GM18526 (cell line): ENCODE measurements around the gene ZNF160.

Experiments
- POLR2A ChIP-seq: IDR thresholded peaks from 3 replicates; pipeline ENCODE4 v1.6.1; 2011; ENCODE audit not compliant: insufficient read length; ENCODE audit errors: extremely low read depth

Gene ZNF160

GRCh38 chr19:53094754-53095575, 8.3 kb downstream of the ZNF160 start:
- TF ChIP-seq POLR2A, result no peak

DNA sequence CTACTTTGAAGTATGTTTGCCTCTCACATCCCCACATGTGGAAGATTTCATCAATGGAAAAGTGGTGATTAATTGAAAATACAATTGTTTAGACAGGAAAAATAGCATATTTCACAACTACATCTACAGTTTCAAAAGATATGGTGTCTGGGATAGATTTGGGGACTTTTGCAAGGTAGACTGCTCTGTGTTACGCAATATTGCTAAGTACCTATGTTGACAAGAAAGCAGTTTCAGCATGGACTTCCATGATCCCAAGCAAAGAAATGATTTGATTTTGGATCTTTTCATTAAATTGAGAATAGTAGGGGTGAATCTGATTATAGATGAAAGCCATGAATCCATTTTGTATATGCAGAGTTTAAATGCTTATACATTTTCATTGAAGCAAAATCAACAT, 10.5 kb downstream of the ZNF160 start:
- no peak for TF ChIP-seq POLR2A

- TF ChIP-seq POLR2A, result no peak
Measured at GRCh38 chr19:53091413-53092254, 11.6 kb downstream of the ZNF160 start.

DNA sequence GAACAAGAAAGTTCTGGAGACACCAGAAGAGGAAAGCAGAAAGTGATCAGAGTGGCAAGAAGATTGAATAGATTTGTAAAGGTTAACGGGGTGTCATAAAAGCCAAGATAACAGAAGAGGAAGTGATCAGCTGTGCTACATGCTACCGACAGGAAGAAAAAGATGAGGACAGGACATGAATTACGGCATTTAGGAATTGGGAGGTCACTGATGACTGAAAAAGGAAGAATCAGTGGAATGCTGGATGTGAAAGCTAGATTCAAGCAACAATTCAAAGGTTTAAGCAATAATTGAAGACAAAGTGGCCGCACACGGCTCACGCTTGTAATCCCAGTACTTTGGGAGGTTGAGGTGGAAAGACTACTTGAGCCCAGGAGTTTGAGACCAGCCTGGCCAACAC, 15.1 kb downstream of the ZNF160 start:
- TF ChIP-seq POLR2A, result no peak

DNA sequence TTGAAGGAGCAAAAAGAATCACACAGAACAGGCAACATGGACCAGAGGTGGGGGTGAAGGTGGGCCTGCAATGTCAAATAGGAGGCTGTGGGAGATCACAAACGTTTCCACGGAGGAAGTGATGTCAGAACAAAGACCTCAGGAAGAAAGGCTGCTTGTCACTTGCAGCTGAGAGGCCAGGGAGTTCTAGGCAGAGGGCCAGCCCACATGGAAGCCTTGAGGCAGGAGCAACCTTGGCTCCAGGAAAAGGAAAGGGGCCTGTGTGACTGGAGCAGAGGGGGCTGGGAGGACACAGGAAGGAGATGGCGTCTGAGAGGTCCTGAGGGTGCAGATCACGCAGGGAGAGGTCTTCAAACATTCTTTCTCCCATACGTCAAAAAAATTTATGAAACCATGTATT, 16.3 kb downstream of the ZNF160 start:
- TF ChIP-seq POLR2A, result no peak

DNA sequence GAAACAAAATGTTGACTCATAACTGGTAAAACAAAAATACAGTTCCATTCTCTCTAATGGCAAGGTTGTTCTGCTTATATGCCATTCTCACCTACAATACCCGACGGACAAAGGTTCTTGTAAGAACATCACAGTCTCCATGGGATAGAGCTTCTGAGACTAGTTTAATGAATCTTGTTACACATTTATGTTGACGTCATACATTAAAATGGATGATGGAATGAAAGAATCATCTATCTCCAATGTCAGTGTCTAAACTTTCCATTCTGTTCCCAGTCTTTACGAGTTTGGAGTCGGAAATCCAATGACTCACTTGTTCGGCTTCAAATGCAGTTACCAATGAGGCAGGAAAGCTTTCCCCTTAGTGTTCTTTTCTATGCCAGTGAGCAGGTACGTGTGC, 17.7 kb downstream of the ZNF160 start:
- TF ChIP-seq POLR2A, result no peak

DNA sequence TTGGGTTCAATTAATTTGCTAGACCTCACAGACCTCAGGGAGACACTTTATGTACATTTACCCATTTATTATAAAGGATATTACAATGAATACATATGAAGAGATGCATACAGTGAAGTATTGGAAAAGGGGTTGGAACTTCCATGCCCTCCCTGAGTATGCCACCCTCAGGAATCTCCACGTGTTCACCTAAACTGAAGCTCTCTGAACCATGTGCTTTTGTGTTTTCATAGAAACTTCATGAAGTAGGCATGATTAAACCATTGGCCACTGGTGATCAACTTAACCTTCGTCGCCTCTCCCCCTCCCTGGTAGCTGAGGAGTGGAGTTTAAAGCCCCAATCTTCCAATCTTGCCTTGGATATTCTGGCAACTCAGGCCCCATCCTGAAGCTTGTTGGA, 20.3 kb downstream of the ZNF160 start:
- no peak for TF ChIP-seq POLR2A

DNA sequence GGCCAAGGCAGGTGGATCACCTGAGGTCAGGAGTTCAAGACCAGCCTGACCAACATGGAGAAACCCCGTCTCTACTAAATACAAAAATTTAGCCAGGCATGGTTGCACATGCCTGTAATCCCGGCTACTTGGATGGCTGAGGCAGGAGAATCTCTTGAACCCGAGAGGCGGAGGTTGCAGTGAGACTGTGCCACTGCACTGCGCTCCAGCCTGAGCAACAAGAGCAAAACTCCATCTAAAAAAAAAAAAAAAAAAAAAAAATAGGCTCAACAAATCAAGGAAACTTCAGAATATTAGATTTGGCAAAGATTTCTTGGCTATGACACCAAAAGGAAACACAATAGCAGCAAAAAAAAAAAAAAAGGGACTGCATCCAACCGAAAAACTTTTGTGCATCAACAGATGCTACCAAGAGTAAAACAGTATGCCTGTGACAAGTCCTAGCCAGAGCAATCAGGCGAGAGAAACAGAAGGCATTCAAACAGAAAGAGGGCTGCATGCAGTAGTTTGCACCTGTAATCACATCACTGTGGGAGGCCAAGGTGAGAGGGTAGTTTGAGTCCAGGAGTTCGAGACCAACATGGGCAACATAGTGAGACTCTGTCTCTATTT, 23.8 kb downstream of the ZNF160 start:
- no peak for TF ChIP-seq POLR2A

GRCh38 chr19:53078668-53079067, 24.6 kb downstream of the ZNF160 start:
- TF ChIP-seq POLR2A, result no peak

DNA sequence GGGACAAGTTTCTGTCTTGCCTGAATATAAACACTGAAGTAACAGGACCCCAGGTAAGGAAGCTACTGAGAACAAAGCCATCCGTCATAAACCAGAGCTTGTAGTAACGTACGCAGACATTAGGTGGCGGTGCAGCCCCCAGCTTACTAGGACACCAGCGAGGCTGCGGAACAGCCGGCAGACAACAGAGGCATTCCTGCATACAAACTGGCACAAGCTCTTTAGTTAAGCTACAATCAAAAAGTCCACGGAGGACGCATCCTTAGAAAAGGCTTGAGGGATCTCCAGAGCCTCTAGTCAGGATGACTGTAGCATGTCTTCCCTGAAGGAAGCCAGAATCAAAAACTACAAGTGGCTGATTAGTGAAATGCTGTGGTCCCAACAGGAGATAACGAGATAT, 26.2 kb downstream of the ZNF160 start:
- TF ChIP-seq POLR2A, result no peak

- no peak for TF ChIP-seq POLR2A
Measured at GRCh38 chr19:53068834-53069233, 34.4 kb downstream of the ZNF160 start.

- TF ChIP-seq POLR2A, result no peak
Measured at GRCh38 chr19:53068199-53068598, 35.0 kb downstream of the ZNF160 start.

- TF ChIP-seq POLR2A, result no peak
Measured at GRCh38 chr19:53057904-53058580, 45.2 kb downstream of the ZNF160 start.

DNA sequence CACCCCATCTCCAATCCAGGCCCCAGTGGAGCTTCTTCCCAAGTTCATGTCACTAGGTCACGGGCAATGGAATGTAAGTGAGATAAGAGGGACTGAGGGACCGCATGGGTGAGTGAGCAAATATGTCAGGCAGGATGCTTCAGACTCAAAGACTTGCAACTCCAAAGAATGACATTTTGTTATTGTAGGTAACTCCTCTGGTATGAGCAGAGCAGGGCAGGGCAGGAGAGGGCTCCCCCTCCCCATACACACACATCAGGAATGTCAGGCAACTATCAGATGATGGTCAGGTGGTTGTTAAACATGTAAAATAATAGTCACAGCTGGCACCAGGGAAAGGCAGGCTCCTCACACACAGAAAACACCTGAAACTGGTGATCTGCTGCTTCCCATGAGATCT, 48.1 kb downstream of the ZNF160 start:
- TF ChIP-seq POLR2A, result no peak

DNA sequence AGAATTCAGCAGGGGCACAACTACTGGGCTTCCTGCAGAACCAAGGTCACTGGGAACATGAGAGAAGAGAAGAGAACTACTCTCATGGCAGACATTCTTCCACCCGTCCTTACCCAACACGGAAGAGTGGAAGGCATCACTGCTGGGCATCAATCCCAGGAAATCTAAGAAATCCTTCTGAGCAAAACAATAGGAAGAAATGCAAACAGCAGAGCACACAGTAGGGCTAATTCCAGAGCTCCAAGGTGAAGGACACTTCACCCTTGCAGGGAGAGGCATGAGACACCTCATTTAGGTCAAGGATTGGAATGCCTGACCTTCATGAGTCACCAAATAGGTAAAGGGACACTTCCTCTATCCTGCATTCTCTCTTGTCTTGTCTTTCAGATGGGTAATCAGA, 55.8 kb downstream of the ZNF160 start:
- no peak for TF ChIP-seq POLR2A
